Endodermal cell (in vitro differentiated cells): Measurements from ENCODE around the gene NABP1. TPM values are rescaled to one million over a fixed set of nuclear protein-coding genes. Genes with fewer than 3 reads are reported as not detected.

Experiments used
- DNase-seq: peaks from one replicate; pipeline ENCODE4 v3.0.0-alpha.2; 2017
- H3K27ac ChIP-seq: 2 replicates; pipeline ENCODE4 v1.5.1; 2013; ENCODE audit warnings: mild to moderate bottlenecking, low read depth, low read length, moderate library complexity
- H3K27me3 ChIP-seq: 2 replicates; pipeline ENCODE4 v1.6.1; 2013; ENCODE audit warnings: mild to moderate bottlenecking, low read length, moderate library complexity; ENCODE audit not compliant: insufficient read depth, control insufficient read depth, poor library complexity, severe bottlenecking
- H3K36me3 ChIP-seq: 2 replicates; pipeline ENCODE4 v1.7.0; 2013; ENCODE audit warnings: mild to moderate bottlenecking, low read length, moderate library complexity; ENCODE audit not compliant: control insufficient read depth, insufficient read depth
- H3K4me1 ChIP-seq: one replicate; pipeline ENCODE4 v1.7.0; 2013; ENCODE audit warnings: low read length; ENCODE audit not compliant: control insufficient read depth, insufficient read depth
- H3K4me3 ChIP-seq: 2 replicates; pipeline ENCODE4 v1.5.1; 2013; ENCODE audit warnings: mild to moderate bottlenecking, low read length, moderate library complexity
- H3K9ac ChIP-seq: 2 replicates; pipeline ENCODE4 v1.6.1; 2013; ENCODE audit warnings: mild to moderate bottlenecking, low read length, moderate library complexity; ENCODE audit not compliant: poor library complexity, severe bottlenecking; ENCODE audit errors: extremely low read depth
- H3K9me3 ChIP-seq: 2 replicates; pipeline ENCODE4 v1.6.1; 2013; ENCODE audit warnings: mild to moderate bottlenecking, low read length, moderate library complexity; ENCODE audit not compliant: control insufficient read depth
- H3K27ac Mint-ChIP-seq: 2 replicates; pipeline ENCODE4 v1.8.0; 2020; ENCODE audit warnings: mixed read lengths
- H3K27me3 Mint-ChIP-seq: 2 replicates; pipeline ENCODE4 v1.8.0; 2021; ENCODE audit warnings: mild to moderate bottlenecking, mixed read lengths; ENCODE audit not compliant: insufficient read depth
- H3K36me3 Mint-ChIP-seq: 2 replicates; pipeline ENCODE4 v1.8.0; 2020; ENCODE audit warnings: low read depth, mixed read lengths
- H3K4me1 Mint-ChIP-seq: 2 replicates; pipeline ENCODE4 v1.8.0; 2020; ENCODE audit warnings: mixed read lengths
- H3K4me3 Mint-ChIP-seq: 2 replicates; pipeline ENCODE4 v1.8.0; 2020; ENCODE audit warnings: mild to moderate bottlenecking, moderate library complexity, mixed read lengths
- H3K9me3 Mint-ChIP-seq: 2 replicates; pipeline ENCODE4 v1.8.0; 2020; ENCODE audit warnings: mild to moderate bottlenecking, mixed read lengths
- total RNA-seq, 2 donors: library from RNA; stranded (reverse); fragmentation: NEBNext Ultra II Directional in 1 of 2; extraction: Animal tissue kit (Norgen Biotek cat#: 25700) in 1 of 2; gene quantifications; 2 replicates in 1 of 2; 3 replicates in 1 of 2; pipeline ENCODE4 v1.2.1, GENCODE V29; 2021
- TF ChIP-seq, protein P1 (sequence below): fragments of 200-600 bp; sonication (generic); conservative IDR thresholded peaks from 2 replicates; pipeline ENCODE4 v1.5.0; 2021; ENCODE audit warnings: antibody characterized with exemption, mild to moderate bottlenecking

NABP1 gene
- total RNA-seq, 2 donors from 2014 or later: 5.8 to 8.7 TPM

DNA sequence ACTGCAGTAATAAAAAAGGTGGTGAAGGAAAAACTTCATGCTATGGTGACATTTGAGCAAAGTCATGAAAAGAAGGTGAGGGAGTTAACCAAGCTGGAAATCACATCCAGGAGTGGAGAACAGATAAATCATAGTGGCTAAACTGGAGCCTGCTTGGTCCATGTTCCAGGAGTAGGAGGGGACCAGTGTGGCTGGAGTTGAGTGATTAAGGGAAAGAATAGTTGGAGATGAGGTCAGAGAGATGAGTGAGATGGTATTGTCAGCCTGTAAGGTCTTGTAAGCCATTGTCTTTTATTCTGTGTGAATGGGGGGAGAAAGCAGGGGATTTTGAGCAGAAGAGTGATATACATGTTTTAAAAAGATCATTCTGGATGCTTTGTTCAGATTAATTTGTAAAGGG lies 52.3 kb downstream of the NABP1 start:
- no peaks in the 10 kb centered on the region for H3K27me3 Mint-ChIP-seq
- no peaks in the 10 kb centered on the region for H3K36me3 ChIP-seq
- no peak overlapping the region for H3K4me3 Mint-ChIP-seq
- H3K27ac Mint-ChIP-seq: no peak overlapping the region
- TF ChIP-seq, protein P1, sequence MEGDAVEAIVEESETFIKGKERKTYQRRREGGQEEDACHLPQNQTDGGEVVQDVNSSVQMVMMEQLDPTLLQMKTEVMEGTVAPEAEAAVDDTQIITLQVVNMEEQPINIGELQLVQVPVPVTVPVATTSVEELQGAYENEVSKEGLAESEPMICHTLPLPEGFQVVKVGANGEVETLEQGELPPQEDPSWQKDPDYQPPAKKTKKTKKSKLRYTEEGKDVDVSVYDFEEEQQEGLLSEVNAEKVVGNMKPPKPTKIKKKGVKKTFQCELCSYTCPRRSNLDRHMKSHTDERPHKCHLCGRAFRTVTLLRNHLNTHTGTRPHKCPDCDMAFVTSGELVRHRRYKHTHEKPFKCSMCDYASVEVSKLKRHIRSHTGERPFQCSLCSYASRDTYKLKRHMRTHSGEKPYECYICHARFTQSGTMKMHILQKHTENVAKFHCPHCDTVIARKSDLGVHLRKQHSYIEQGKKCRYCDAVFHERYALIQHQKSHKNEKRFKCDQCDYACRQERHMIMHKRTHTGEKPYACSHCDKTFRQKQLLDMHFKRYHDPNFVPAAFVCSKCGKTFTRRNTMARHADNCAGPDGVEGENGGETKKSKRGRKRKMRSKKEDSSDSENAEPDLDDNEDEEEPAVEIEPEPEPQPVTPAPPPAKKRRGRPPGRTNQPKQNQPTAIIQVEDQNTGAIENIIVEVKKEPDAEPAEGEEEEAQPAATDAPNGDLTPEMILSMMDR: no peak
- no peaks in the 10 kb centered on the region for H3K9me3 ChIP-seq
- no peak overlapping the region for H3K9ac ChIP-seq
- no peak for DNase-seq
- no peak overlapping the region for H3K27ac ChIP-seq
- no peaks in the 10 kb centered on the region for H3K4me1 ChIP-seq
- H3K27me3 ChIP-seq: no peaks in the 10 kb centered on the region
- no peaks in the 10 kb centered on the region for H3K9me3 Mint-ChIP-seq
- no peak overlapping the region for H3K4me3 ChIP-seq
- H3K4me1 Mint-ChIP-seq: no peaks in the 10 kb centered on the region
- H3K36me3 Mint-ChIP-seq: no peaks in the 10 kb centered on the region

Other genes starting within 250 kb of the NABP1 start
- gene CAVIN2, start 169.0 kb downstream of the NABP1 start, total RNA-seq: not detected